ENCODE measurements around the gene CHD9NB. TPM values are rescaled to one million over a fixed set of nuclear protein-coding genes. Genes with fewer than 3 reads are reported as not detected.
"Not testable (repeated sequence)": the region's sequence is repeated elsewhere in the genome, so short reads cannot be mapped to it uniquely, and the experiment has no call there.

CHD9NB gene
- total RNA-seq, 4 donors from 2014 or later: 0.19 to 1.2 (median 0.42) TPM

DNA sequence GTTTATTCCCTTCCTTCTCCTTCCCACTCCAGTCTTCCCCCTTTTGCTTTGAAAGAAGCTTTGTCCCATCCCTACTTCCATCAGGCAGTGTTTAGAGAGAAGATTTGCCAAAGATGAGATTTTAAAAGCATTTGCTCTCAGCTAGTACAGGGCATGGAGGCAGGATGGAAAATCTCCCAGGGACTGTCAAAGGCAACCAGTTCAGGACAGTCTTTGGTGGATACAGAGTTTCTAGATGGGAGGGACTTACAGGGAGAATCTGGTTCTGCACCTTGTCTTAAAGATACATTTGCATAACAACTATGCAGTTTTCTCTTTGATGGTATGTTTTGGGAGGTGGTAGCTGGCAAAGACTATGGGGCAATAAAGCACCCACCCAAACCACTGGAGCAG is 28.3 kb upstream of the CHD9NB start:
- Histone ChIP-seq H3K27ac (replicated peaks in 1 of 4) (peak overlapping the region; percentile 56 to 77 (median 66)), H3K27me3 (no peaks in the 10 kb centered on the region), H3K4me3 (no peak overlapping the region), H3K36me3 (no peaks in the 10 kb centered on the region), H3K9me3 (no peaks in the 10 kb centered on the region), H3K4me1 (peaks cover 51 to 65% (median 63%) of the 10 kb centered on the region in 4 donors)
- intact Hi-C loops (cut with DNase I): no loop called here
- TF ChIP-seq EP300 (IDR thresholded peaks at IDR 0.05) (no peak), POLR2AphosphoS5 (IDR thresholded peaks at IDR 0.05) (no peak), POLR2A (IDR thresholded peaks at IDR 0.05; ENCODE audit: low read depth) (no peak), CTCF (IDR thresholded peaks at IDR 0.05) (no peak)
- DNase-seq (ENCODE audit: extremely low spot score): no peak

- intact Hi-C loops (cut with DNase I): no loop called here
- Histone ChIP-seq H3K9me3 (no peaks in the 10 kb centered on the region), H3K4me1 (peaks cover 46 to 59% (median 58%) of the 10 kb centered on the region in 4 donors), H3K4me3 (no peak overlapping the region), H3K27me3 (no peaks in the 10 kb centered on the region), H3K36me3 (no peaks in the 10 kb centered on the region), H3K27ac (replicated peaks in 1 of 4) (peak overlapping the region; percentile 56 to 77 (median 66))
- WGBS: 49% methylated on average over 8 of the region's 8 CpGs
- DNase-seq (ENCODE audit: extremely low spot score): no peak
- TF ChIP-seq POLR2AphosphoS5 (IDR thresholded peaks at IDR 0.05): peak in 1 of 2 donors; percentile 64
- TF ChIP-seq CTCF (IDR thresholded peaks at IDR 0.05): no peak
- TF ChIP-seq EP300 (IDR thresholded peaks at IDR 0.05): no peak
- TF ChIP-seq POLR2A (IDR thresholded peaks at IDR 0.05; ENCODE audit: low read depth): no peak
Observed at GRCh38 chr16:53080345-53081031, 27.8 kb upstream of the CHD9NB start.

DNA sequence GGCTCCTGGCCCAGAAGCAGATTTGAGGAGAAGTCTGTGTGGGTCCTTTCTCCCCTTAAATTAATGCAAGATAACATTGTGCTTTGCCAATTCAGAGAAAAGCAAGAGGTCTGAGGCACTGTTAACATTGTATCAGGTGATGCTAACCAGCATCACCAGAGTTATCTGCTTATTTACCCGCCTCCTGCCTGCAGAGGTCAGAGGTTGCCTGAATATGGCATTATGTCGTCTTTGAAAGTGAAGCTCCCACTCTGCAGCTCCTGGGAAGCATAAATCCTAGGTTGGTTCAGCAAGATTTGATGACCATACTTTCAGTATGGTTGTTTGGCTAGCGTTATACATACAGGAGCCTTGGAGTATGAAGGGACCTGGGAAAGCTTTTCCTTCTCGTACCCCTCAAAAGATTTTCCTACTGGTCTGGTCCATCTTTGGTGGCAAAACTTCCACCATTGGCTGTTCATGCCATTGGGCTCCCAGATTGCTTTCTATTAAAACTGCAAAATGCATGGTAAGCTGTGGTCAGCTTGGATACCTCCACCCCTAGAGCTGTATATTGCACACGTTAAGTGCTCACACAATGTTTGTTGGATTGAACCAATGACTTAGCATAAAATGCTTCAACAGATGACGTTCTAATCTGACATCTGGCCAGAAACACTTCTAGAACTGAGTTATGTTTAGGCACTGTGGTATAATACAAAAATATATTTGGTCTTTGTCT is 26.2 kb upstream of the CHD9NB start:
- H3K27me3 ChIP-seq: no peaks in the 10 kb centered on the region
- H3K9me3 ChIP-seq: no peaks in the 10 kb centered on the region
- peaks cover 31 to 44% (median 42%) of the 10 kb centered on the region in 4 donors for H3K4me1 ChIP-seq
- DNase-seq (ENCODE audit: extremely low spot score): no peak
- no peaks in the 10 kb centered on the region for H3K36me3 ChIP-seq
- TF ChIP-seq CTCF (IDR thresholded peaks at IDR 0.05) (no peak), POLR2AphosphoS5 (IDR thresholded peaks at IDR 0.05) (no peak), POLR2A (IDR thresholded peaks at IDR 0.05; ENCODE audit: low read depth) (no peak), EP300 (IDR thresholded peaks at IDR 0.05) (no peak)
- intact Hi-C loops (cut with DNase I): no loop called here
- peak overlapping the region in 2 of 4 donors; percentile 63 to 77 for H3K27ac ChIP-seq (replicated peaks in 1 of 4)
- 84% methylated on average over 6 of the region's 6 CpGs for WGBS
- no peak overlapping the region for H3K4me3 ChIP-seq

DNA sequence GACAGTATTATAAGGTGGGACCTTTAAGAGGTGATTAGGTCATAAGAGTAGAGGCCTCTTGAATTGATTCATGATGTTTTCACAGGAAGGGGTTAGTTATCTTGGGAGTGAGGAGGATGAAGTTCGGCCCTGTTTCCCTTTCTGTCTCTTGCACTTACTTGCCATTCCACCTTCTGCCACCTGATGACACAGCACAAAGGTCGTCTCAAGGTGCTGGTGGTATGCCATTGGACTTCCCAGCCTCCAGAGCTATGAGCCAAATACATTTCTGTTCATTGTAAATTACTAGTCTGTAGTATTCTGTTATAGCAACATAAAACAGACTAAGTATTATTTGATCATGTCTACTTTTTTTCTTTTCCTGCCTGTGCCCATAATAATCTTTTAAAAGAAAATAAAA is 25.6 kb upstream of the CHD9NB start:
- Histone ChIP-seq H3K27me3 (no peaks in the 10 kb centered on the region), H3K27ac (replicated peaks in 1 of 4) (no peak overlapping the region), H3K36me3 (no peaks in the 10 kb centered on the region), H3K4me3 (no peak overlapping the region), H3K4me1 (peaks cover 29 to 45% (median 36%) of the 10 kb centered on the region in 4 donors), H3K9me3 (no peaks in the 10 kb centered on the region)
- intact Hi-C loops (cut with DNase I): no loop called here
- no peak for DNase-seq (ENCODE audit: extremely low spot score)
- no peak for TF ChIP-seq POLR2A (IDR thresholded peaks at IDR 0.05; ENCODE audit: low read depth)
- no peak for TF ChIP-seq EP300 (IDR thresholded peaks at IDR 0.05)
- TF ChIP-seq POLR2AphosphoS5 (IDR thresholded peaks at IDR 0.05): no peak
- no peak for TF ChIP-seq CTCF (IDR thresholded peaks at IDR 0.05)
- WGBS: 89% methylated on average over 2 of the region's 2 CpGs

DNA sequence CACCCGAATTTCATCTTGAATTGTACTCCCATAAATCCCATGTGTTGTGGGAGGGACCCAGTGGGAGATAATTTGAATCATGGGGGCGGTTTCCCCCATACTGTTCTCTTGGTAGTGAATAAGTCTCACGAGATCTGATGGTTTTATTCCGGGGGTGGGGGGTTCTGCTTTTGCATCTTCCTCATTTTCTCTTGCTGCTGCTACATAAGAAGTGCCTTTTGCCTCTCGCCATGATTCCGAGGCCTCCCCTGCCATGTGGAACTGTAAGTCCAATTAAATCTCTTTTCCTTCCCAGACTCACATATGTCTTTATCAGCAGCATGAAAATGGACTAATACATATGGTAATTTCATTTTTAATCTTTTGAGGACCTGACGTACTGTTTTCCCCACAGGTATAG is 22.8 kb upstream of the CHD9NB start:
- DNase-seq (ENCODE audit: extremely low spot score); H3K27me3 ChIP-seq; H3K27ac ChIP-seq (replicated peaks in 1 of 4); H3K4me3 ChIP-seq; H3K36me3 ChIP-seq; H3K9me3 ChIP-seq; intact Hi-C loops (cut with DNase I): not testable (repeated sequence)
- 92% methylated on average over 7 of the region's 7 CpGs for WGBS
- peaks cover 23 to 55% (median 39%) of the 10 kb centered on the region in 4 donors for H3K4me1 ChIP-seq

- 87% methylated on average over 3 of the region's 3 CpGs for WGBS
- H3K27me3 ChIP-seq; H3K4me3 ChIP-seq; intact Hi-C loops (cut with DNase I); H3K36me3 ChIP-seq; DNase-seq (ENCODE audit: extremely low spot score); H3K9me3 ChIP-seq; H3K27ac ChIP-seq (replicated peaks in 1 of 4): not testable (repeated sequence)
- peaks cover 11 to 43% (median 30%) of the 10 kb centered on the region in 4 donors for H3K4me1 ChIP-seq
Observed at GRCh38 chr16:53074296-53074695, 21.6 kb upstream of the CHD9NB start.

Measured in esophagus muscularis mucosa (tissue), 4 donors.